ENCODE measurements around the gene SEMA5A.

SEMA5A gene

DNA sequence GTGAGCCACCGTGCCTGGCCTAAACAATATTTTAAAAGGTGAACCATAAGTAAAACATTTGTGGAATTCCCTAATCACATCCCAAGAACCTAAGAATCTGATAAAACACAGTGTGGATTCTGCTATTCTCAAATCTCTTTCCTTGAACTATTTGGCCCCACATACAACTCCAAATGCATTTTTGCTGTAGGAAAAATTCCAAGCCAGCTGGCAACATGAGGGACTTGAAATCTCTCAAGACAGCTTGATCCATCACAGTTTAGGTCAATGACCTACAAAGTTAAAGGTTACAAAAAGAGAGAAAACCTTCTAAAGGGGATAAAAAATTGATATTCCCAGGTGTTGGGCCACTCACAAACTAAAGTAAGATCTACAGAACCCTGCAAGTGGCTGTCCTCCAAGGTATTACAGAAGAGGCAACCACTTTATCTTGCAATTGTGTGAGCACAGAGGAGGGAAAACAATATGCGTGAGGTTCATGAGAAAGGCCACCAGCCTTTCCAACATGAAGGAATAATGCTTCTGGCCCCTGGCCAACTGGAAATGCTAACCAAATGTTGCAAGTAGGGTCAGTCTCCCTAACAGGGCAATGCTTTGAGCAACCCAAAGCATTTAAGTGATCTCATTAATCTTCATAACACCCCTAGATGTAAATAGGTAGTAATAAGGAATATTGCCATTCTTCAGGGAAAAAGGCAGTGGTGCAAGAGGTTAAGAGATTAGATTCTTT is 221.4 kb downstream of the SEMA5A start:
- no peak for DNase-seq (ENCODE audit: low read depth)

DNA sequence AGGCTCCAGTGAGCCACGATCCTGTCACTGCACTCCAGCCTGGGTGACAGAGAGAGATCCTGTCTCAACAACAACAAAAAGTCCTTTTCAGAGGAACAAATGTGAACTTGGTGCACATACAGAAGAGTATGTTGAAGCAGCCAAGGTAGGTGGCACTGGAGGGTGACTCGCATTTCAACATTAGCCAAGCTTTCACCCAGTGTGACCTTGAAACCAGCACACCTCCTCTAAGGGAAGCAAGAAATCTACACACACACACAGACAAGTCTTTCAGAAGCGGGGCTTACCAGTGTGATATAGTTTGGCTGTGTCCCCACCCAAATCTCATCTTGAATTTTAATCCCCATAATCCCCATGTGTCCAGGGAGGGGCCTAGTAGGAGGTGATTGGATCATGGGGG is 225.2 kb downstream of the SEMA5A start:
- DNase-seq (ENCODE audit: low read depth): no peak

DNA sequence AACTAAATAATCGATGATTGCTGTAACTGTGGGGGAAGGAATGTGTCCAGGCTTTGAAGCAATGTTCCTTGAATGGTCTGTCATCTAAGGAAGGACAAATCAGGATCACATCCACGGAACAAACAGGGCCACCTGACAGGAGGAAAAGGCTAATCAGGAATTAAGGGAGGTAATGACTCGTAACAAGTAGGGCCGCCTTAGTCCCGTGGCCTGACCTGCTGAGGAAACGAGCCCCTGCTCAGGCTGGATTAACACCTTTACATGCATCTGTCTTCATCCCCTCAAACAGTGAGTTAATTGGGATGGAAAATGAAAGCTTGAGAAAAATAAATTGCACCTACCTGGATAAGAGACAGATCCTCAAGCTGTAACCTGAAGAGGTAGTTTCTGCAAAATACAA is 227.8 kb downstream of the SEMA5A start:
- no peak for DNase-seq (ENCODE audit: low read depth)

DNA sequence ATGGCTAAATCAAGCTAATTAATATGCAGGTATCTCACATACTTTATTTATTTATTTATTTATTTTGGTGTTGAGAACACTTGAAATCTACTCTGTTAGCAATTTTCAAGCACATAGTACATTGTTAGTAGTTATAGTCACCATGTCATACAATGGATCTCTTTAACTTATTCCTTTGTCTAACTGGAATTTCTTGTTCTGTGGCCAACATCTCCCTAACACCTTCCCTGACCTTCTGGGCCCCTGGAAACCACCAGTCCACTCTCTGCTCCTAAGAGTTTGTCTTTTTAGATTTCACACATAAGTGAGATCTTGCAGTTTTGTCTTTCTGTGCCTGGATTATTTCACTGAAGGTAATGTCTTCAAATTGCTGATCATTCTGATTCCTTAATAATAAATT is 229.1 kb downstream of the SEMA5A start:
- DNase-seq (ENCODE audit: low read depth): no peak

DNA sequence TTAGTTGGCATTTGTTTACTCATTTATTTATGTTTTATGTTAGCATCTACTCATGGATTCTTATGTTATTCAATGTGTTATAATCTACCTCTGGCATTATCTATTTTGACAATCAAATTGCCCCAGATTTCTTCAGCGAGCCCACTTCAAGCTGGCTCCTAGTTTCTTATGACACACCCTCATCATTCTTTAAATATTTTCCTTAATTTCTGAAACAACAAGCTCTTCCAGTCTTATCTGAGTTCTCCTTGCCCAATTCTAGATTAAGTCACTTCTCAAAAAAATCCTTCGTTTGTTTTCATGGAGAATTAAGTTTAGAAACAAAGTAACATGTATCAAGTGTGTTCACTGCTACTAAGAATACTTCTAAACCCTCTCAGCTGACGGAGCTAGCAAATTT is 229.8 kb downstream of the SEMA5A start:
- no peak for DNase-seq (ENCODE audit: low read depth)

DNA sequence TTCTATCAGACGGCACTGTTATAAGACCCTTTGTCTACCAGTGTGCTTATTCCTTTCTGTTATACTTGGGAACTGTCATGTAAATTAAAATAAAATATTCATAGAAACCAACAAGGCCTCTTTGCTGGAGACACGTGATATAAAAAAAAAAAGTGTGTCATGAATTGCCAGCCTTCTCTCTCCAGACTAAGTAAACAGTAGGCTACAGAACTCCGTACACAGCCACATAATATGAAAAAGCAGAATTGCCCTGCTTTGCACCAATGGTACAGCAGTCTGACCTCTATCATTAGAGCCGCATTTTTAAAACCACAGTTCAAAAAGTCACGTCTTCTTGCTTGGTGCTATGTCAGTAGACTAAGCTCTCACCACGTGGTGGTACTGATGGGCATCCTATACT is 231.3 kb downstream of the SEMA5A start:
- DNase-seq (ENCODE audit: low read depth): no peak

DNA sequence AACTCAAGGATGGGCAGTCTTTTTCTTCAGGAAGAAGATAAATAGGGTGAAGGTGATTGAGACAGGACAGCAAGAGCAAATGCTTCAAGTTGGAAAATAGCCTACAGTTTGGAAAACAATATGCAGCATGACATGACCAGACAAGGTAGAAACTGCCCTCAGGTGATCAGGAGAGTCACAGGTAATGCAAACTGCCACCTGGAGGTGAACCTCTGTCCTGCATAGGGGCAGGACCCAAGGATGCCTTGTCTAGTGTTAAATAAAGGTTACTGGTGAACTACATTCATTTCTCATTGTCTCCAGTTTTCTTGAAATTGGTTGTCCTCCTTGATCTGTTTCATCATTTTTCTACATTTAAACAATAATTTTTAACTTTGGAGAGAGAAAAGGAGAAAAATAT is 232.1 kb downstream of the SEMA5A start:
- no peak for DNase-seq (ENCODE audit: low read depth)

DNA sequence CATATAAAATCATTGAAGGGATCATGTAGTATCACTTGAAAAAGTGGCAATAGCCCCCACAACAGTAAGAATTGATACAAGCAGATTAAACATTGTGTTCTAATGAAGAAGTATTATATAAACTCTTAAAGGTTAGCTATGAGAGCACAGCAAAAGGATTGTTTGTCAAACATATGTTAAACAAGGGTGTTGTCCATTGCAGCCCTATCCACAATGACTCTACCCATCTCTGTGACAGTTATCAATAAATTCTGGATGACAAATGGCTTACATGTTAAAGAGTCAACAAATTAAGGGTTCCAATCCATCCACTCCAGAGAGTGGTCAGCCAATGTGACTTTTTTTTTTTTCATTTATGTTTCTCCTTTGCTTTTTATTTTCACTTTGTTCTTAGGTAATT is 238.7 kb downstream of the SEMA5A start:
- no peak for DNase-seq (ENCODE audit: low read depth)

DNA sequence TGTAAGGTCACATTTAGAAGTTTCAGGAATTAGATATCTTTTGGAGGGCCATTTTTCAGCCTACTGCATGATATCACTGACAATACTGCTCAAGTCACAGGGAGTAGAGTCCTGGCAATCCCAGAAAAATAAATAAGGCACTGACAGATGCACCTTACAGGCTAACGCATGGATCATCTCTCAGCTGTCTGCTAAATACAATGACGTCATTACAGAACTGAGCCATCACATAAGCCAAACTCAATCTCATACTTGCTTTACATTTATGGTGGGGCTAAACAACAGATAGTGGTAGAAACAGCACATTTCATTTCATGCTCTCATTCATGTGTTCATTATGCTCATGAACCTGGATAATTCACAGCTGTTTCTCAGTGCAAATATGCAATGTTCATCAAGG is 243.7 kb downstream of the SEMA5A start:
- no peak for DNase-seq (ENCODE audit: low read depth)

DNA sequence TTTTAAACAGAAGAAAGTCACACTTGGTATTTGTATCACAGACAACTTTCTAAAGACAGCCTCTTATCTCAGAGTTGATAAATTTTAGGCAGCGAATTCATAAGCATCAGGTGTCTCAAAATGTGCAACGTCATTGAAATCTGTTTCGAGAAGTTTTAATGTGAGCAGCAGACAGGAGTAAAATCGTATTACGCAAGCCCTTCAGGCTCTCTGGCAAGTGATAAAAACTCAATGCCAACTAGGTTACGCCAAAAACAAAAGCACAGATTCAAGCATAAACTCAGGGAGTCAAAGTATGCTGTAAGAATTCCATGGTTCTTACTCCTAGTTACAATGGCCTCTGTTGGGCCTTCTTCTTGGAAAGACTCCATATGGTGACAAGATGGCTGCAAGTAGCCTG is 244.7 kb downstream of the SEMA5A start:
- DNase-seq (ENCODE audit: low read depth): no peak

DNA sequence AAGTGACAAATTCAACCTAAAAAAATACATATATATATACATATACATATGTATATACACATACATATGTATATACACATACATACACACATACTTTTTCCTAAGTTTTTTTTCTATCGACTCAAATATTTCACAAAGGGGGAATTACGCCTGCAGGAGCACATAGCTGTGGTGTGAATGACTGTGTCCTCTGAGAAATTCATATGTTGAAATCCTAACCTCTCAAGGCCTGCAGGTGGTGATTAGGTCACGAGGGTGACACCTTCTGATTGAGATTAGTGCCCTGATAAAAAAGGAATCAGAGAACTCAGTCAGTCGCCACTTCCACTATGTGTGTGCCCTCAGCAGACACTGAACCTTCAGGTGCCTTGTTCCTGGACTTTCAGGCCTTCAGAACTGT is 248.7 kb downstream of the SEMA5A start:
- no peak for DNase-seq (ENCODE audit: low read depth)

DNA sequence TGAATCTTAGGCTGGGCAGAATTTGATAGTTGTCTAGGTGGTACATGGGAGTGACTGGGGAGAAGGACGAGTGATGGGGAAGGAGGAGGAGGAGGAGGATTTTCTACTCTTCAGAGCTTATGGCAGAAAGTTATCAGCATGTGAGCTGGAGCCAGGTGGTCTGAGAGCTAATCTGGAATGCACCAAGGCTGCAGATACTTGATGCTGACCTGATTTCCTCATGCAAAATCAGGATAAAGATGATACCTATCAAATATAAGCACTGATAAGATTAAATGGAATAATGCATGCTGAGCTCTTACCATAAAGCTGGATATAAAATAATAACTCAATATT is 250.4 kb downstream of the SEMA5A start:
- DNase-seq (ENCODE audit: low read depth): no peak

DNA sequence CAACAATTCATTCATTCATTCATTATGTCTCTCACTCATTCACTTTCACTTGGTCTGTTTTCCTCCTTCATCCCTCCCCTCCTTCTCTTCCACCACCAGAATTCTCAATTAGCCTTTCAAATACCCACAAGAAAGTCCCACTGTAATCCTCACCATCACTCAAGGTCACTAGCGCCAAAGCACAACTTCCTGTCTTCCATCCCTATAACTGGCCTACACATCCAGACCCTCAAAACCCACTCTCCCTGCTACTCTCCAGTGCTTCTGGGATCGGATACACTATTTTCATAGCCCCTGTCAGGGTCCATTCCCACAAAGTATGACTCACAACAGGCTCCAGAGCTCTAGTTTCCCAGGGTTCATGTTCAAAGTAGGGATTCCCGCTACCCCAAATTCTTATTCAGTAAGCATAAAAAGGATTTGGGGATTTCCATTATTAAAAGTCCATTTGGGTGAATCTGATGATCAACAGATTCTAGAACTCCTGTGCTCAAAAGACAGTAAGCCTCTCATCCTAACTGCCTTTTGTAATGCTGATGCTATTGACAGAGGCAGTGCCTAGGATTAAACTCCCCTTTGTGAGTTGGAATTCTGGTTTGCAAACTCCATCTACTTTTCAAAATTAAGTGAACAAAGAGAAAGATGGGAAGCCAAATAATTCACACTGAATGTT is 250.9 kb downstream of the SEMA5A start:
- no peak for DNase-seq (ENCODE audit: low read depth)

DNA sequence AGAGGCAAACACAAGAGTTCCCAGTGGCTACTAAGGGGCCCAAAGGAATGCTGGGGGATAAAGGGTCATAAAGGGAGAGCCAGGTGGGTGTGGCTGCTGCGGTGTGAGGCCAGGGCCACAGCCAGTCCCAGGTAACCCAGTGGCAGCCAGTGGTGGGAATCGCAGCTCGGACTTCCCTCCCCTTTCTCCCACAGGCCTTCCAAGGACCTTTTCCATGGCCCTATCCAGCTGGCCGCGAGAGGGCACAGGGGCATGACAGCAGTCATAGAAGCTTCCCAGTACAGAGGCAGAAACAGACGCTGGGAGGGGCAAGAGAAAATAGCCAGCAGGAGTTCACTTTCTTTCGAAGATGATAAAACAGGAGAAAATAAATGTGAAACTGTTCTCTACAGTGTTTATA is 257.6 kb downstream of the SEMA5A start:
- DNase-seq (ENCODE audit: low read depth): no peak

DNA sequence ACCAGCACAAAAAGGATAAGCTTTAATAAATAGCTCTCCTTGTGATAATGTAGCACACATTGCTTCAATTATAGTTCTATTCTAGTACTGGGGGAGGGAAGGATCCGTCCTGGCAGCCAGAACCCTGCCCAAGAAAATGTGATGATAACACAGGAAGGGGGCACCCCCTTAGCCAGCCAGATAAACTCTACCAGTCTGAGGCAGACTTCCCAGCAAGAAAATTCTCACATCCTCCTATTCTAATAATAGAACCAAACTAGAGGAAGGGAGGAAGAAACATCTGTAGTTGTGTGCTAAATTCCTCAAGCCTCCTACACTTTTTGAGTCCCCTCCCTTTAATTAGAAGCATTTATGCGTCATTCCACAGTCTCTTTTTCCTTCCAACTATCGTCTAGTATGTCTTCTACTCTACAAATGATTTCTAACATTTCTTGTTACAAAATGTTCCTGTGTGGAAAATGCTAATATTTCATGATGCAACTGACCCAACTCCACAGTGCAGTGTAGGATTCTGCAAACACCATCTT is 261.0 kb downstream of the SEMA5A start:
- no peak for DNase-seq (ENCODE audit: low read depth)

DNA sequence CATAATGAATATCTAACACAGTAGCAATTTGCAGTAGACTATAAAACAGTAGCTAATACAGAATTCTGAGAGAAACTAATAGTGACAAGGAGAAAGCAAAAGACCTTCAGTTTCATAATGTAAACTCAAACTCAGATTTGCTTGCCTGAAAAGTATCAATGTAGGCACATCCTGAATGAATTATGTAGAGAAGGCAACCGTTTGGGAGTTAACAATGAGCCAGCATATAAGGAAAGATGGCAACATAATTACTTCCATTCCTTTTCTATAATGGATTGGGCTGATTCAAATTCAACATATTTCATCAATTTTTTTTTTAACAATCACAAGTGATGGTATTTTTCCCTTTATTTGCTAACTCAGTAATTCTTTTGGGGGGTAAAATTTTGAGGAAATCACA is 261.6 kb downstream of the SEMA5A start:
- DNase-seq (ENCODE audit: low read depth): no peak

DNA sequence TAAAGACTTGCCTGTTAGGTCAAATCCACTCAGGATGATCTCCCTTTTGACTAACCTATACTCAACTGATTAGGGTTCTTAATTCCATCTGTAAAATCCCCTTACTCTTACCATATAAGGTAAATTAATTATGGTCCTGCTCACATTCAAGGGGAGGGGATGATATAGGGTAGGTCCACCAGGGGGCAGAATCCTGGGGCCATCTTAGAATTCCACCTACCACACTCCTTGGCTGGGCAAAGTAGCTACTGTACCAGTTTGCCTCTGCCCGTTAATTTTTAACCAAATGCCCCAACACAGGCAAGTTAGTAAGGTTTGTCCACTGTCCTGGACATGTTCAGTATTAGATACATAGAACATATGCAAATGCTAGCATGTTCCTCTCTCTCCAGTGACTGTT is 262.4 kb downstream of the SEMA5A start:
- no peak for DNase-seq (ENCODE audit: low read depth)

DNA sequence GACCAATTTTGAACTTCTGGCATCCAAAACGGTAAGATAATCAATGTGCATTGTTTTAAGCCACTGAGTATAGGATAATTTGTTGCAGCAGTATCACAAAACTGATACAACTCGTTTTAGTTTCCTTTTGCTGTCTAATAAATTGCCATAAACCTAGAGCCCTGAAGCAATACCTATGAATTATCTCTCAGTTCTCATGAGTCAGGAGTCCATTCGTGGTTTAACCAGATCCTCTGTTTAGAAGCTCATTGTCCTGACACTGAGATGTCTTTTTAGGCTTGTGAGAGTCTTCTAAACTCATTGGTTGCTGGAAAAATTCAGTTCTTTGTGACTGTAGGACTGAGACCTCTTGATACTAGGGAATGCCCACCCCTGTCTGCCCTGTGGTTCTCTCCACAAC is 262.9 kb downstream of the SEMA5A start:
- DNase-seq (ENCODE audit: low read depth): no peak

DNA sequence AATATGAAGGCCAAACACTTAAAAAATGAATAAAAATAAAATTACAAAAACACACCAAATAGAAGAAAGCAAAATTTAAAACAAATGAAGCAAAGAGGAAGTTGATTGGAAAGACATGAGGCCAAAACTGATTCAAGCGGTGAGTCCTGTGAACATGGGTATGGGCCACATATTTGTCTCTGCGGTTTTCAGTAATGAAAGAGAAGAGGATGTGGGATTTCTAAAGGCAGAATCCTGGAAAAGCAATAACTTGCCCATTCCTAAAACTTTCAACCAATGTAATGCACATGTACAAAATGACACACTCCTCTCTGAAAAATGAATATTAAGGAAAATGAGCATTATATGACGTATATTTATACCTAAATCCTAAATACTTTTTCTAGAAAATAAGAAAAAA is 263.7 kb downstream of the SEMA5A start:
- no peak for DNase-seq (ENCODE audit: low read depth)

DNA sequence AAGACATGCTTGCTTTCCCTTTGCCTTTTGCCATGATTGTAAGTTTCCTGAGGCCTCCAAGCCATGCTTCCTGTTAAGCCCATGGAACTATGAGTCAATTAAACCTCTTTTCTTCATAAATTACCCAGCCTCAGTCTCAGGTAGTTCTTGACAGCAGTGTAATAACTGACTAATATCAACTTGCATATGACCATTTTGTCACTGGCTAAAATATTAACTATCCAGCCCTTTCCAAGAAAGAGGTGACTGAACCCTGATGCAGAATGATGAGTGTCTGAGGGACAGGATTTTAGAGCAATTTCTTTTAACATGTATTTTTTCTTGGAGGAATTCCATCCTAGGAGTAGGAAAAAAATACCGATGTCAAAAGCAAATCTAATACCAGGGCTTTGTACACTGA is 266.1 kb downstream of the SEMA5A start:
- no peak for DNase-seq (ENCODE audit: low read depth)

DNA sequence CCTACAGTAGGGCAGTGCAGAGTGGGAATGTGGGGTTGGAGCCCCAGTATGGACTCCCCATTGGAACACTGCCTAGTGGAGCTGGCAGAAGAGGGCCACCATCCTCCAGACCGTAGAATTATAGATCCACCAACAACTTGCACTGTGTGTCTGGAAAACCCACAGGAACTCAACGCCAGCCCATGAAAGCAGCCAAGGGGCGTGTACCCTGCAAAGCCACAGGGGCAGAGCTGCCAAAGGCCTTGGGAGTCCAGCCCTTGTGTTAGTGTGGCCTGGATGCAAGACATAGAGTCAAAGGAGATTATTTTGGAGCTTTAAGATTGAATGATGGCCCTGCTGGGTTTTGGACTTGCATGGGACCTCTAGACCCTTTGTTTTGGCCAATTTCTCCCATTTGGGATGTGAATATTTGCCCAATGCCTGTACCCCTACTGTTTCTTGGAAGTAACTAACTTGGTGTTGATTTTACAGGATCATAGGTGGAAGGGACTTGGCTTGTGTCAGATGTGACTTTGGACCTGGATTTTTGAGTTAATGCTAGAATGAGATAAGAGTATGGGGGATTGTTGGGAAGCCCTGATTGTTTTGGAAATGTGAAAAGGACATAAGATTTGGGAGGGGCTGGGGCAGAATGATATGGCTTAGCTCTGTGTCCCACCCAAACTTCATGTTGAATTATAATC is 266.8 kb downstream of the SEMA5A start:
- DNase-seq (ENCODE audit: low read depth): no peak

DNA sequence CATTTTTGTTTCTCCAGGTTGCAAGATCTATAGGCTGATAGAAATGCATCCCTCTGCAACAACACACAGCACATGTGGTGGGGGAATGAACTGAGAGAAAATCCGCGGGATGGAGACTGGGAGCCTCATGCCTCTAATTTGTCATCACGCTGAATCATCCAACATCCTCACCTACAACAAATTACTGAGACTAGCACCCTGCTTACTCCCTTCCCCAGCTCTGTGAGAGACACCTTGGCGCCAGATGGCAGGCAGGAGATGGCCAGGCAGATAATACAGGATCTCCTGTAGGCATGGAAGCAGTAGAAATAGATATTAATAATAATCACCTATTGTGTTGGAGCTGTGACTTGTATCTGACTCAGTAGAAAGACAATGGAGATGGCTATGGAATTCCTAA is 276.9 kb downstream of the SEMA5A start:
- DNase-seq (ENCODE audit: low read depth): no peak

DNA sequence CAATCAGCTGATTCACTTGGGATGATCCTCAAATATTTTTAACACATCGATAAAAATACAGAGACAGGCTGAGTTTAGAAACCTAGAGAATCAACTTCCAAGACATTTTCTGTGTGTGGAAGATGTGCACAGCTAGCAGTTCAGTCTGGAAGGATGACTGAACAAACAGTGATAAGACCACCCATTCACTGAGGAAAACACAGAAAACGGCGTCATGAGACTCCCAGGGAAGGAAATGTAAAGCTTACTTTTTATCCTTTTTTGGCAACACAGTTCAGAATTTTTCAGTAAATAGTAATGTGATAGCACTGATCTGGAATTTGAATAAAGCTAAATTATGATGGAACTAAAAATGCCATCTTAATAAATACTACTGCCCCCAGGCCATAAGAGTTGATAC is 277.6 kb downstream of the SEMA5A start:
- no peak for DNase-seq (ENCODE audit: low read depth)

Measured in activated T-helper 1 cell treated with Interleukin-2 at 50 U/mL for 16 hours (primary cell).